Ovary (tissue), 9 donors: Measurements from ENCODE around the gene TSC22D3. TPM values are rescaled to one million over a fixed set of nuclear protein-coding genes. Genes with fewer than 3 reads are reported as not detected.

ENCODE experiments used
- DNase-seq, 5 donors: peaks; one replicate each; pipeline ENCODE4 v3.0.0-alpha.2; 2019 to 2020
- H3K27ac ChIP-seq, 2 donors: fragments of 200-600 bp; one replicate each; pipeline versions ENCODE4 v1.5.1 to v1.8.0; 2019 to 2022
- H3K27me3 ChIP-seq: fragments of 200-600 bp; one replicate; pipeline ENCODE4 v1.8.0; 2022
- H3K36me3 ChIP-seq: fragments of 200-600 bp; sonication (generic); one replicate; pipeline ENCODE4 v1.5.1; 2019
- H3K4me1 ChIP-seq: one replicate; pipeline ENCODE4 v1.8.1; 2013; ENCODE audit warnings: mild to moderate bottlenecking, moderate library complexity; ENCODE audit not compliant: insufficient read depth
- H3K4me3 ChIP-seq: fragments of 200-600 bp; sonication (generic); one replicate; pipeline ENCODE4 v1.5.1; 2017
- H3K9me3 ChIP-seq, 2 donors: fragments of 200-600 bp in 1 of 2; sonication (generic) in 1 of 2; one replicate each; pipeline versions ENCODE4 v1.5.1 to v1.8.1; 2013 to 2019; ENCODE audit warnings: mild to moderate bottlenecking in 1 of 2, moderate library complexity in 1 of 2
- EP300 ChIP-seq: sonication (generic); formaldehyde crosslinking; IDR thresholded peaks from one replicate; pipeline ENCODE4 v1.6.1; 2017; ENCODE audit warnings: antibody characterized with exemption
- POLR2A ChIP-seq: fragments of 450-650 bp; IDR thresholded peaks from one replicate; pipeline ENCODE4 v1.6.1; 2017; ENCODE audit warnings: antibody characterized with exemption, mild to moderate bottlenecking, moderate library complexity
- WGBS, 3 donors: extraction: QIAGEN DNeasy Blood & Tissue Kit in 1 of 3; methylation state at CpG; one replicate each; pipeline versions ENCODE4 v1.1.5 to v1.1.7; 2013 to 2017; 5-methylcytosine and 5-hydroxymethylcytosine counted together
- intact Hi-C, 4 donors: fragments of 100-400 bp; cut with DNase I; formaldehyde crosslinking; loops; one replicate each; pipeline versions ENCODE4 v1.11.0 to v1.15.1; 2022 to 2023
- polyA plus RNA-seq, 2 donors: library from polyadenylated mRNA; stranded (reverse); fragments of 200-250 nt in 1 of 2; fragments of 350-450 nt in 1 of 2; fragmentation: Illumina TruSeq in 1 of 2; extraction: RNeasy Lipid Tissue Mini Kit (QIAGEN cat#74804) in 1 of 2; gene quantifications; one replicate each; pipeline ENCODE4 v1.2.3, GENCODE V29; 2013 to 2014
- total RNA-seq, 7 donors: library from RNA; depleted of rRNA in 2 of 7; stranded (reverse); fragments of >200 nt in 2 of 7; fragmentation: NEBNext Ultra II Directional in 3 of 7; extraction: Animal tissue kit (Norgen Biotek cat#: 25700) in 3 of 7; gene quantifications; one replicate each; pipeline versions ENCODE4 v1.1.0 to v1.2.4, GENCODE V29; 2016 to 2023
- TF ChIP-seq, protein P1 (sequence below), 3 donors: fragments of 450-650 bp in 2 of 3; fragments of 200-600 bp in 1 of 3; IDR thresholded peaks; one replicate each; pipeline versions ENCODE4 v1.5.1 to v1.8.0; 2016 to 2022; ENCODE audit warnings: antibody characterized with exemption in 3 of 3, mild to moderate bottlenecking in 1 of 3
- donor health status: DM: no; HTN: no; CAD: no; lungs with moderate emphysema.
- donor health status: DM: no; HTN: no; CAD: no.
- donor health status: Bipolar disorder and iron deficiency.
- donor health status: DM: yes; HTN: yes; CAD: no.
- donor health status: DM: no; HTN: no; CAD: no.
- donor health status: DM: yes; HTN: yes; CAD: no.

TSC22D3 gene
- total and polyA plus RNA-seq, 9 donors: 91.5 to 645 (median 241) TPM

- H3K36me3 ChIP-seq: no peaks in the 10 kb centered on the region
- peak overlapping the region; percentile 63 for H3K4me3 ChIP-seq
- H3K27ac ChIP-seq: peak overlapping the region; percentile 80 to 85
- DNase-seq: peak in 1 of 5 donors; percentile 56
- no peaks in the 10 kb centered on the region for H3K27me3 ChIP-seq
- TF ChIP-seq, protein P1, sequence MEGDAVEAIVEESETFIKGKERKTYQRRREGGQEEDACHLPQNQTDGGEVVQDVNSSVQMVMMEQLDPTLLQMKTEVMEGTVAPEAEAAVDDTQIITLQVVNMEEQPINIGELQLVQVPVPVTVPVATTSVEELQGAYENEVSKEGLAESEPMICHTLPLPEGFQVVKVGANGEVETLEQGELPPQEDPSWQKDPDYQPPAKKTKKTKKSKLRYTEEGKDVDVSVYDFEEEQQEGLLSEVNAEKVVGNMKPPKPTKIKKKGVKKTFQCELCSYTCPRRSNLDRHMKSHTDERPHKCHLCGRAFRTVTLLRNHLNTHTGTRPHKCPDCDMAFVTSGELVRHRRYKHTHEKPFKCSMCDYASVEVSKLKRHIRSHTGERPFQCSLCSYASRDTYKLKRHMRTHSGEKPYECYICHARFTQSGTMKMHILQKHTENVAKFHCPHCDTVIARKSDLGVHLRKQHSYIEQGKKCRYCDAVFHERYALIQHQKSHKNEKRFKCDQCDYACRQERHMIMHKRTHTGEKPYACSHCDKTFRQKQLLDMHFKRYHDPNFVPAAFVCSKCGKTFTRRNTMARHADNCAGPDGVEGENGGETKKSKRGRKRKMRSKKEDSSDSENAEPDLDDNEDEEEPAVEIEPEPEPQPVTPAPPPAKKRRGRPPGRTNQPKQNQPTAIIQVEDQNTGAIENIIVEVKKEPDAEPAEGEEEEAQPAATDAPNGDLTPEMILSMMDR (IDR thresholded peaks at IDR 0.05): no peak
- no peak for TF ChIP-seq EP300
- TF ChIP-seq POLR2A: no peak
- intact Hi-C loops: loop anchor here in 3 of 4 donors (2.0 to 5.0 kb wide), 2 partner anchors 36 to 41 kb away; no protein-coding TSS in a partner anchor
- peaks cover 2% of the 10 kb centered on the region for H3K4me1 ChIP-seq
- H3K9me3 ChIP-seq: no peaks in the 10 kb centered on the region
- WGBS, 3 donors: 23 to 33% (median 32%) methylated on average over 9 of the region's 9 CpGs
These were observed 99.6 kb downstream of the TSC22D3 start for GRCh38 chrX:107675823-107676555.

- Histone ChIP-seq H3K36me3 (no peaks in the 10 kb centered on the region), H3K27ac (peak overlapping the region; percentile 66 to 85), H3K4me1 (peaks cover 2% of the 10 kb centered on the region), H3K27me3 (no peaks in the 10 kb centered on the region), H3K9me3 (no peaks in the 10 kb centered on the region), H3K4me3 (peak overlapping the region; percentile 63)
- 67 to 86% (median 79%) methylated on average over 1 of the region's 1 CpG for WGBS, 3 donors
- TF ChIP-seq, protein P1 (IDR thresholded peaks at IDR 0.05): no peak
- TF ChIP-seq EP300: no peak
- no peak for TF ChIP-seq POLR2A
- intact Hi-C loops: loop anchor here in 2 of 4 donors (2.0 to 5.0 kb wide), 2 partner anchors 37 to 41 kb away; no protein-coding TSS in a partner anchor
- DNase-seq: no peak
These were observed 100.3 kb downstream of the TSC22D3 start for GRCh38 chrX:107675365-107675654.

DNA sequence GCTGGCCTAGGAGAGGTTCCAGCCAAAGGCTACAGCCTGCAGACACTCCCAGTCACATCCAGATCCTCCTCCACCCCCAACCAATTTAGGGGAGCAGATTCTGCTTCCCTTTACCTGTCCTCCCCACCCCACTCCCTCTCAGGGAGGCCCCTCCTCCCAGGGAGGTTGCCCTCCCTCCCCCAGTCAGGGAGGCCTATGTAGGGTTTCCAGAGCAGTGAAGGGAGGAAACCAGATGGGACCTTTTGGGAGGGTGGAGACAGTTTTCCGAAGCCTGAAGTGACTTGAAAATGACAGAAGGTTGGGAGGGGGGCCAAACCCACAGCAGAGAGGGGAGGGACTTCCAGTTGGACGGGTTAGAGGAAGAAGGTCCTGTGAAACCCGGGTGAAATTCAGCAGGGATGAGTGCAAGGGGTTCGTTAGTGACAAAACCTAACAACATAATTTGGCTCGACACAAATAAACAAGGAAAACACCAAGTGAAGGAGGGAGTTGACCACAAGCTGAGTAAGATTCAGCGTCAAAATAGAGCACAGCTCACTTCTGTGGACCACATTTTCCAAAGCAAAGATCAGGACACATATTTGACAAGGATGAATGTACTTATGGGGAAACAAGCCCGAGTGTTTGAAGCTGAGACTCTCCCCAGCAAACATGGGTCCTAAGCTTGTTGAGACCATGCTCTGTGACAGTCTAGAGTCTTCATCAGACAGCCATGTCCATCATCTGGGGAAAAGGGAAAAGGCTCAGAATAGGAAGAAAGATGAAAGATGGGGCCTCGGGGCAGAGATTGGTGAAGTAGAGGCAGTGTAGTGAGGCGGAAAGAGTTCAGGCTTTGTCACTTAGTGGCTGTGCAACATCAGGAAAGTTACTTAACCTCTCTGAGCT is 100.9 kb downstream of the TSC22D3 start:
- TF ChIP-seq EP300 (no peak), POLR2A (no peak)
- TF ChIP-seq, protein P1 (IDR thresholded peaks at IDR 0.05): no peak
- Histone ChIP-seq H3K9me3 (no peaks in the 10 kb centered on the region), H3K4me1 (peaks cover 2% of the 10 kb centered on the region), H3K27me3 (no peaks in the 10 kb centered on the region), H3K36me3 (no peaks in the 10 kb centered on the region), H3K27ac (peak overlapping the region; percentile 66 to 85), H3K4me3 (peak overlapping the region; percentile 63)
- WGBS, 3 donors: 36 to 51% (median 41%) methylated on average over 9 of the region's 9 CpGs
- DNase-seq: peak in 4 of 5 donors; percentile 38 to 79 (median 56)
- intact Hi-C loops: loop anchor here in 3 of 4 donors (2.0 to 5.0 kb wide), 3 partner anchors 38 to 103 kb away; partner anchors contain the start of genes NCBP2L (in 2 of the 3) and TSC22D3 (in 2 of the 3)

GRCh38 chrX:107673933-107674479 is 101.6 kb downstream of the TSC22D3 start:
- Histone ChIP-seq H3K27me3 (no peaks in the 10 kb centered on the region), H3K27ac (peak overlapping the region; percentile 66 to 76), H3K36me3 (no peaks in the 10 kb centered on the region), H3K4me3 (peak overlapping the region; percentile 22), H3K4me1 (peaks cover 2% of the 10 kb centered on the region), H3K9me3 (no peaks in the 10 kb centered on the region)
- intact Hi-C loops: loop anchor here (2.0 to 5.0 kb wide), 3 partner anchors 43 to 103 kb away; partner anchors contain the start of genes NCBP2L (in 3 of the 4) and TSC22D3 (in 2 of the 4)
- DNase-seq: peak; percentile 34 to 82 (median 63)
- TF ChIP-seq EP300 (peak; percentile 77), POLR2A (peak; percentile 24)
- TF ChIP-seq, protein P1 (IDR thresholded peaks at IDR 0.05): no peak
- WGBS, 3 donors: 41 to 48% (median 43%) methylated on average over 7 of the region's 7 CpGs
